ENCODE data around the gene PC. TPM values are rescaled to one million over a fixed set of nuclear protein-coding genes. Genes with fewer than 3 reads are reported as not detected.

The PC gene
- total and polyA plus RNA-seq, 2 donors (not counting 3 experiments of a cell fraction or from before 2014, with no cell fraction given): 5.5 to 17.5 TPM

GRCh38 chr11:66884443-66884842, 73.7 kb downstream of the PC start:
- no peak overlapping the region for H2AFZ ChIP-seq (ENCODE audit: low read depth, low read length)
- H3K4me1 ChIP-seq (ENCODE audit: control insufficient read depth, extremely low read depth, insufficient read depth, low read length): peaks cover 5% of the 10 kb centered on the region
- H3K4me2 ChIP-seq (ENCODE audit: insufficient read depth, low read length): no peak overlapping the region
- intact Hi-C loops (cut with micrococcal nuclease): no loop called here
- POLR2A ChIA-PET: no interaction called here
- no peak for FAIRE-seq
- H4K20me1 ChIP-seq (replicated peaks; ENCODE audit: control insufficient read depth, extremely low read depth, insufficient read depth, low read length): no peaks in the 10 kb centered on the region
- H3K79me2 ChIP-seq (ENCODE audit: control insufficient read depth, insufficient read depth, low read length): no peaks in the 10 kb centered on the region
- H3K27ac ChIP-seq (ENCODE audit: insufficient read depth, low read depth, low read length): no peak overlapping the region
- no peak for DNase-seq (ENCODE audit: low read depth, low spot score)
- no peak overlapping the region for H3K4me3 ChIP-seq (replicated peaks in 1 of 3; ENCODE audit: insufficient read depth in 1 of 3, low read depth in 1 of 3, low read length in 3 of 3)
- H3K36me3 ChIP-seq (ENCODE audit: control insufficient read depth in 2 of 2, extremely low read depth in 1 of 2, insufficient read depth in 2 of 2, low read length in 2 of 2): no peaks in the 10 kb centered on the region
- H3K9me1 ChIP-seq (replicated peaks; ENCODE audit: control insufficient read depth, extremely low read depth, insufficient read depth, low read length): no peaks in the 10 kb centered on the region
- no peak overlapping the region for H3K9ac ChIP-seq (replicated peaks; ENCODE audit: extremely low read depth, insufficient read depth, low read length)
- no peaks in the 10 kb centered on the region for H3K9me3 ChIP-seq (replicated peaks; ENCODE audit: control insufficient read depth, insufficient read depth, low read length)
- dilution Hi-C loops (cut with MboI; ENCODE audit: extremely low pct_ligation_motif_present, low sequenced_read_pairs): no loop called here
- no peaks in the 10 kb centered on the region for H3K27me3 ChIP-seq (ENCODE audit: control insufficient read depth in 2 of 2, insufficient read depth in 2 of 2, low read length in 2 of 2)
- CTCF ChIA-PET: interaction anchor here (0.8 to 7.7 kb wide), 6 partner anchors 9 to 138 kb away, joined by 3 to 49 read pairs (median 12); partner anchors contain the start of genes C11orf86 and SYT12
- no TSS peak for BruUV-seq (replicated peaks)
- TF ChIP-seq POLR2AphosphoS5 (IDR thresholded peaks at IDR 0.05; ENCODE audit: insufficient read depth, low read depth, low read length) (no peak), POLR2A (IDR thresholded peaks at IDR 0.05; ENCODE audit: low read depth, low read length) (no peak), FOS (IDR thresholded peaks at IDR 0.05; ENCODE audit: borderline replicate concordance, insufficient read depth, low read length) (no peak), MAX (IDR thresholded peaks at IDR 0.05; ENCODE audit: insufficient read depth, insufficient read length) (no peak), EZH2 (IDR thresholded peaks at IDR 0.05; ENCODE audit: borderline replicate concordance, low read depth, low read length, severe bottlenecking) (no peak), GATA2 (IDR thresholded peaks at IDR 0.05; ENCODE audit: insufficient read depth, insufficient read length, low read depth, low read length) (no peak), MYC (IDR thresholded peaks at IDR 0.05; ENCODE audit: low read depth, low read length) (no peak), JUN (IDR thresholded peaks at IDR 0.05; ENCODE audit: borderline replicate concordance, insufficient read depth, insufficient read length, low read depth) (no peak), CTCF (IDR thresholded peaks at IDR 0.05; ENCODE audit: extremely low read depth in 1 of 2, insufficient read depth in 1 of 2, low read depth in 1 of 2, low read length in 2 of 2) (no peak)

Measured in endothelial cell of umbilical vein (primary cell).